Upper lobe of left lung (tissue), 6 donors: ENCODE results near the gene ATP2B2. TPM values are rescaled to one million over a fixed set of nuclear protein-coding genes. Genes with fewer than 3 reads are reported as not detected.

Source experiments
- ATAC-seq, 2 donors: fragments of 200-7000 bp; cut with Tn5 transposase; one replicate each; pipeline ENCODE4 v1.9.1; 2022; ENCODE audit warnings: mild to moderate bottlenecking in 2 of 2, moderate library complexity in 2 of 2; ENCODE audit not compliant: low FRiP score in 2 of 2
- DNase-seq, 2 donors: peaks; one replicate each; pipeline ENCODE4 v3.0.0-alpha.2; 2019 to 2020
- H3K27ac ChIP-seq, 4 donors: fragments of 200-600 bp; sonication (generic); one replicate each; pipeline ENCODE4 v1.5.1; 2016 to 2019
- H3K27me3 ChIP-seq, 4 donors: fragments of 200-600 bp; sonication (generic); one replicate each; pipeline ENCODE4 v1.5.1; 2017 to 2019
- H3K36me3 ChIP-seq, 4 donors: fragments of 200-600 bp; sonication (generic); one replicate each; pipeline ENCODE4 v1.5.1; 2016 to 2019
- H3K4me1 ChIP-seq, 4 donors: fragments of 200-600 bp; sonication (generic); one replicate each; pipeline ENCODE4 v1.5.1; 2018 to 2019
- H3K4me3 ChIP-seq, 4 donors: fragments of 200-600 bp; sonication (generic); one replicate each; pipeline ENCODE4 v1.5.1; 2017 to 2019; ENCODE audit warnings: mild to moderate bottlenecking in 2 of 4, moderate library complexity in 1 of 4
- H3K9me3 ChIP-seq, 4 donors: fragments of 200-600 bp; sonication (generic); one replicate each; pipeline ENCODE4 v1.5.1; 2018 to 2019
- CTCF ChIP-seq, 6 experiments: fragments of 450-650 bp in 4 of 6; fragments of 200-600 bp in 2 of 6; sonication (generic) in 2 of 6; IDR thresholded peaks; one replicate each; pipeline ENCODE4 v1.5.1; 2016 to 2019; ENCODE audit warnings: antibody characterized with exemption in 6 of 6
- EP300 ChIP-seq, 4 donors: sonication (generic); formaldehyde crosslinking; IDR thresholded peaks; one replicate each; pipeline ENCODE4 v1.5.1; 2017; ENCODE audit warnings: antibody characterized with exemption in 4 of 4, control low read depth in 2 of 4
- POLR2A ChIP-seq, 4 donors: fragments of 450-650 bp; IDR thresholded peaks; one replicate each; pipeline ENCODE4 v1.5.1; 2016 to 2017; ENCODE audit warnings: antibody characterized with exemption in 4 of 4, mild to moderate bottlenecking in 2 of 4
- POLR2AphosphoS5 ChIP-seq, 2 donors: sonication (generic); formaldehyde crosslinking; IDR thresholded peaks; one replicate each; pipeline ENCODE4 v1.5.1; 2017; ENCODE audit warnings: antibody characterized with exemption in 2 of 2
- WGBS, 2 donors: methylation state at CpG; one replicate each; pipeline ENCODE4 v1.1.5; 2017 to 2018; 5-methylcytosine and 5-hydroxymethylcytosine counted together
- total RNA-seq, 6 donors: library from RNA; depleted of rRNA in 4 of 6; stranded (reverse); fragments of >200 nt in 4 of 6; gene quantifications; one replicate each; pipeline versions ENCODE4 v1.1.0 to v1.2.1, GENCODE V29; 2016 to 2021
- donor health status: DM: no; HTN: no; CAD: no; lungs with moderate emphysema.
- donor health status: DM: no; HTN: yes; CAD: no; lungs with severe emphysema.

Gene ATP2B2
- total RNA-seq, 6 donors from 2014 or later = 0.13 to 0.30 TPM; not detected in 4

GRCh38 chr3:10332481-10333348 is 172.7 kb downstream of the ATP2B2 start:
- Histone ChIP-seq H3K4me3 (no peak overlapping the region), H3K27ac (no peak overlapping the region), H3K27me3 (no peaks in the 10 kb centered on the region), H3K9me3 (no peaks in the 10 kb centered on the region), H3K36me3 (no peaks in the 10 kb centered on the region), H3K4me1 (peaks cover 0 to 6% (median 0%) of the 10 kb centered on the region in 4 donors)
- TF ChIP-seq EP300 (IDR thresholded peaks at IDR 0.05) = no peak
- no peak for TF ChIP-seq POLR2A (IDR thresholded peaks at IDR 0.05)
- TF ChIP-seq POLR2AphosphoS5 (IDR thresholded peaks at IDR 0.05) = no peak
- no peak for TF ChIP-seq CTCF (IDR thresholded peaks at IDR 0.05)
- DNase-seq (no peak), ATAC-seq (no peak)
- 87 to 89% methylated on average over 19 to 20 of the region's 20 CpGs for WGBS, 2 donors

- TF ChIP-seq CTCF (IDR thresholded peaks at IDR 0.05) (no peak), EP300 (IDR thresholded peaks at IDR 0.05) (no peak), POLR2A (IDR thresholded peaks at IDR 0.05) (no peak), POLR2AphosphoS5 (IDR thresholded peaks at IDR 0.05) (no peak)
- Histone ChIP-seq H3K36me3 (no peaks in the 10 kb centered on the region), H3K9me3 (no peaks in the 10 kb centered on the region), H3K27ac (no peak overlapping the region), H3K4me3 (no peak overlapping the region), H3K27me3 (no peaks in the 10 kb centered on the region), H3K4me1 (peaks cover 0 to under 1% (median 0%) of the 10 kb centered on the region in 4 donors)
- DNase-seq = no peak
- 82 to 83% methylated on average over 8 of the region's 8 CpGs for WGBS, 2 donors
- ATAC-seq = no peak
Measured at GRCh38 chr3:10331320-10331719, 174.1 kb downstream of the ATP2B2 start.

- H3K36me3 ChIP-seq = no peaks in the 10 kb centered on the region
- no peak for ATAC-seq
- no peaks in the 10 kb centered on the region for H3K4me1 ChIP-seq
- 75 to 77% methylated on average over 4 to 12 of the region's 12 CpGs for WGBS, 2 donors
- H3K27me3 ChIP-seq = no peaks in the 10 kb centered on the region
- H3K9me3 ChIP-seq = no peaks in the 10 kb centered on the region
- H3K27ac ChIP-seq = no peak overlapping the region
- no peak for TF ChIP-seq POLR2AphosphoS5 (IDR thresholded peaks at IDR 0.05)
- no peak for TF ChIP-seq CTCF (IDR thresholded peaks at IDR 0.05)
- TF ChIP-seq POLR2A (IDR thresholded peaks at IDR 0.05) = no peak
- no peak for TF ChIP-seq EP300 (IDR thresholded peaks at IDR 0.05)
- no peak overlapping the region for H3K4me3 ChIP-seq
- DNase-seq = peak in 1 of 2 donors; percentile 50
Measured at GRCh38 chr3:10330319-10330718, 175.1 kb downstream of the ATP2B2 start.

GRCh38 chr3:10329495-10330015 is 175.8 kb downstream of the ATP2B2 start:
- Histone ChIP-seq H3K27me3 (no peaks in the 10 kb centered on the region), H3K27ac (no peak overlapping the region), H3K4me1 (no peaks in the 10 kb centered on the region), H3K9me3 (no peaks in the 10 kb centered on the region), H3K36me3 (no peaks in the 10 kb centered on the region), H3K4me3 (no peak overlapping the region)
- WGBS, 2 donors = 70 to 76% methylated on average over 14 of the region's 14 CpGs
- TF ChIP-seq POLR2A (IDR thresholded peaks at IDR 0.05) = no peak
- TF ChIP-seq CTCF (IDR thresholded peaks at IDR 0.05) = no peak
- no peak for TF ChIP-seq POLR2AphosphoS5 (IDR thresholded peaks at IDR 0.05)
- no peak for TF ChIP-seq EP300 (IDR thresholded peaks at IDR 0.05)
- no peak for ATAC-seq
- no peak for DNase-seq
